ENCODE results near the gene AVPR2. TPM values are rescaled to one million over a fixed set of nuclear protein-coding genes. Genes with fewer than 3 reads are reported as not detected.

Gene AVPR2
- polyA plus RNA-seq, 1 donor from 2014 or later = not detected

DNA sequence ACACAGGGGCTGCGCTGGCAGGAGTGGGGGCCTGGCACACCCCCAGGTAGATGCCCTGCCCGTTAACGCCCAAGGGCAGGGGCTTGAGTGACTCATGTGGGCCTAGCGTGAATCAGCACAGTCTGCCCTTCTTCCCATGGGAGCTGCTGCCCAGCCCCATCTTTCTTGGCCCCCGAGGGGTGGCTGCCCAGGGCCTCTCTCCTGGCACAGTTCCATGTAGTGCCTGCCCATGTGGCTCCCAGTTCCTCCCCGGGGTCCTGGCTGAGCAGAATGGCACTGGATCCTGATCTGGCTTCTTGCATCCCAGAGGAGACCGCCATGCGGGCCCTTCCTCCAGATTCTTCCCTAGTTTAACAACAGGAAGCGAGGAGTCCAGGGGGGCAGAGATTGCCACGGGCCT is 2.1 kb upstream of the AVPR2 start:
- H4K20me1 ChIP-seq (ENCODE audit: insufficient read depth) = no peaks in the 10 kb centered on the region
- H3K27me3 ChIP-seq (ENCODE audit: insufficient read depth, low read depth, low read length) = no peaks in the 10 kb centered on the region
- H3K4me2 ChIP-seq (ENCODE audit: low read length) = no peak overlapping the region
- H3K9me3 ChIP-seq (ENCODE audit: low read length) = no peaks in the 10 kb centered on the region
- no peaks in the 10 kb centered on the region for H3F3A ChIP-seq (ENCODE audit: insufficient read depth, low read length, poor library complexity, severe bottlenecking)
- H3K9me2 ChIP-seq (ENCODE audit: insufficient read depth, low read length) = no peaks in the 10 kb centered on the region
- no peak overlapping the region for H3K4me3 ChIP-seq (ENCODE audit: low read length)
- H3K27ac ChIP-seq (ENCODE audit: low read length) = no peak overlapping the region
- no peak overlapping the region for H3K9ac ChIP-seq (ENCODE audit: low read length)
- no peaks in the 10 kb centered on the region for H3K79me2 ChIP-seq (replicated peaks; ENCODE audit: insufficient read depth, low read length)
- TF ChIP-seq MXI1 (conservative IDR thresholded peaks at IDR 0.05; ENCODE audit: poor library complexity, severe bottlenecking) (no peak), POLR2AphosphoS5 (IDR thresholded peaks at IDR 0.05) (no peak), TAF1 (IDR thresholded peaks at IDR 0.05; ENCODE audit: low read depth) (no peak), EP300 (conservative IDR thresholded peaks at IDR 0.05; ENCODE audit: poor library complexity, severe bottlenecking) (no peak), RAD21 (conservative IDR thresholded peaks at IDR 0.05) (no peak), EZH2 (IDR thresholded peaks at IDR 0.05; ENCODE audit: borderline replicate concordance, insufficient read depth, low read length, poor library complexity, severe bottlenecking) (no peak), SMC3 (conservative IDR thresholded peaks at IDR 0.05; ENCODE audit: poor library complexity) (no peak)
- TF ChIP-seq, protein P1, sequence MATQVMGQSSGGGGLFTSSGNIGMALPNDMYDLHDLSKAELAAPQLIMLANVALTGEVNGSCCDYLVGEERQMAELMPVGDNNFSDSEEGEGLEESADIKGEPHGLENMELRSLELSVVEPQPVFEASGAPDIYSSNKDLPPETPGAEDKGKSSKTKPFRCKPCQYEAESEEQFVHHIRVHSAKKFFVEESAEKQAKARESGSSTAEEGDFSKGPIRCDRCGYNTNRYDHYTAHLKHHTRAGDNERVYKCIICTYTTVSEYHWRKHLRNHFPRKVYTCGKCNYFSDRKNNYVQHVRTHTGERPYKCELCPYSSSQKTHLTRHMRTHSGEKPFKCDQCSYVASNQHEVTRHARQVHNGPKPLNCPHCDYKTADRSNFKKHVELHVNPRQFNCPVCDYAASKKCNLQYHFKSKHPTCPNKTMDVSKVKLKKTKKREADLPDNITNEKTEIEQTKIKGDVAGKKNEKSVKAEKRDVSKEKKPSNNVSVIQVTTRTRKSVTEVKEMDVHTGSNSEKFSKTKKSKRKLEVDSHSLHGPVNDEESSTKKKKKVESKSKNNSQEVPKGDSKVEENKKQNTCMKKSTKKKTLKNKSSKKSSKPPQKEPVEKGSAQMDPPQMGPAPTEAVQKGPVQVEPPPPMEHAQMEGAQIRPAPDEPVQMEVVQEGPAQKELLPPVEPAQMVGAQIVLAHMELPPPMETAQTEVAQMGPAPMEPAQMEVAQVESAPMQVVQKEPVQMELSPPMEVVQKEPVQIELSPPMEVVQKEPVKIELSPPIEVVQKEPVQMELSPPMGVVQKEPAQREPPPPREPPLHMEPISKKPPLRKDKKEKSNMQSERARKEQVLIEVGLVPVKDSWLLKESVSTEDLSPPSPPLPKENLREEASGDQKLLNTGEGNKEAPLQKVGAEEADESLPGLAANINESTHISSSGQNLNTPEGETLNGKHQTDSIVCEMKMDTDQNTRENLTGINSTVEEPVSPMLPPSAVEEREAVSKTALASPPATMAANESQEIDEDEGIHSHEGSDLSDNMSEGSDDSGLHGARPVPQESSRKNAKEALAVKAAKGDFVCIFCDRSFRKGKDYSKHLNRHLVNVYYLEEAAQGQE (IDR thresholded peaks at IDR 0.05; ENCODE audit: borderline replicate concordance) = no peak
- TF ChIP-seq, protein P2, sequence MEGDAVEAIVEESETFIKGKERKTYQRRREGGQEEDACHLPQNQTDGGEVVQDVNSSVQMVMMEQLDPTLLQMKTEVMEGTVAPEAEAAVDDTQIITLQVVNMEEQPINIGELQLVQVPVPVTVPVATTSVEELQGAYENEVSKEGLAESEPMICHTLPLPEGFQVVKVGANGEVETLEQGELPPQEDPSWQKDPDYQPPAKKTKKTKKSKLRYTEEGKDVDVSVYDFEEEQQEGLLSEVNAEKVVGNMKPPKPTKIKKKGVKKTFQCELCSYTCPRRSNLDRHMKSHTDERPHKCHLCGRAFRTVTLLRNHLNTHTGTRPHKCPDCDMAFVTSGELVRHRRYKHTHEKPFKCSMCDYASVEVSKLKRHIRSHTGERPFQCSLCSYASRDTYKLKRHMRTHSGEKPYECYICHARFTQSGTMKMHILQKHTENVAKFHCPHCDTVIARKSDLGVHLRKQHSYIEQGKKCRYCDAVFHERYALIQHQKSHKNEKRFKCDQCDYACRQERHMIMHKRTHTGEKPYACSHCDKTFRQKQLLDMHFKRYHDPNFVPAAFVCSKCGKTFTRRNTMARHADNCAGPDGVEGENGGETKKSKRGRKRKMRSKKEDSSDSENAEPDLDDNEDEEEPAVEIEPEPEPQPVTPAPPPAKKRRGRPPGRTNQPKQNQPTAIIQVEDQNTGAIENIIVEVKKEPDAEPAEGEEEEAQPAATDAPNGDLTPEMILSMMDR (IDR thresholded peaks at IDR 0.05; ENCODE audit: poor library complexity, severe bottlenecking) = no peak
- no peaks in the 10 kb centered on the region for H3K36me3 ChIP-seq (ENCODE audit: insufficient read depth, low read length)
- H2AFZ ChIP-seq (ENCODE audit: low read depth, low read length) = no peak overlapping the region

DNA sequence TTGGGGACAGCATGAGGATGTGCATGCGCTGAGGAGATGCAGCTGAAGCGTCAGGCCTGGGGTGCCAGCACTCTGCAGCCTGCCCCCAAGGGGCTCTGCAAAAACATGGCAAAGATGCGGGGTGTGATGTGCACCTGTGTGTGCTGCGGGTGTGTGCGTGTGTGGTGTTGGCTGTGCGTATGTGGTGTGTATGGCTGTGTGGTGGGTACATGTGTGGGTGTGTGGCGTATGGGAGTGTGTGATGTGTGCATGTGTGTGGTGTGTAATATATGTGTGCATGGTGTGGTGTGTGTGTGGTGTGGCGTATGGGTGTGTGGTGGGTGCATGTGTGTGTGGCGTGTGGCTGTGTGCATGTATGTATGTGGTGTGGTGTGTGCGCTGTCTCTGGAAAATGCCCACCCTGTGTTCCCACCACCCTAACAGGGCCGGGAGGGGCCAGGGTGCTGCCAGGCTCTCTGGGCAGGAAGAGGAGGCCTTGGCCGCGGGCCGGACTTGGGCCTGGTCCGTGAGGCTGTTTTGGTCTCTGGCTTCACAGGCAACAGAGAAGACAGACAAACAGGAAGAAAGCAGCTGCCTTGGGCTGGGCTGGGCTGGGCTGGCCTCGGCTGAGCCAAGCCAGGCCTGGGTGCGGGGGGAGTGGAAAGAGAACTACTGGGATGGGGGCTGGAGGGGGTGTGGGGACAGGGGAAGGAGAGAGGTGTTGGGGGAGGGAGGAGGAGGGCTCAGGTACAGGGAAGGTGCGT is 1.1 kb upstream of the AVPR2 start:
- Histone ChIP-seq H3K27me3 (ENCODE audit: insufficient read depth, low read depth, low read length) (no peaks in the 10 kb centered on the region), H3K27ac (ENCODE audit: low read length) (no peak overlapping the region), H3K9me3 (ENCODE audit: low read length) (no peaks in the 10 kb centered on the region), H3K4me3 (ENCODE audit: low read length) (no peak overlapping the region), H3K36me3 (ENCODE audit: insufficient read depth, low read length) (no peaks in the 10 kb centered on the region), H3K9me2 (ENCODE audit: insufficient read depth, low read length) (no peaks in the 10 kb centered on the region), H3K4me2 (ENCODE audit: low read length) (no peak overlapping the region), H4K20me1 (ENCODE audit: insufficient read depth) (no peaks in the 10 kb centered on the region), H3K79me2 (replicated peaks; ENCODE audit: insufficient read depth, low read length) (no peaks in the 10 kb centered on the region), H3F3A (ENCODE audit: insufficient read depth, low read length, poor library complexity, severe bottlenecking) (no peaks in the 10 kb centered on the region), H2AFZ (ENCODE audit: low read depth, low read length) (no peak overlapping the region), H3K9ac (ENCODE audit: low read length) (no peak overlapping the region)
- TF ChIP-seq, protein P1 (IDR thresholded peaks at IDR 0.05; ENCODE audit: borderline replicate concordance) = no peak

Data from neural cell (in vitro differentiated cells).